DND-41 (cell line): ENCODE measurements around the gene ST6GALNAC3.

Source experiments
- EZH2 ChIP-seq: IDR thresholded peaks from 3 replicates; pipeline ENCODE4 v1.6.1; 2012; ENCODE audit warnings: borderline replicate concordance, low read depth, mild to moderate bottlenecking, moderate library complexity, low read length, inconsistent platforms; ENCODE audit not compliant: severe bottlenecking
- TF ChIP-seq, protein P1 (sequence below): IDR thresholded peaks from 2 replicates; pipeline ENCODE4 v1.5.1; 2012; ENCODE audit warnings: borderline replicate concordance, low read length, moderate library complexity, mild to moderate bottlenecking; ENCODE audit not compliant: poor library complexity, severe bottlenecking; ENCODE audit errors: extremely low read depth

DNA sequence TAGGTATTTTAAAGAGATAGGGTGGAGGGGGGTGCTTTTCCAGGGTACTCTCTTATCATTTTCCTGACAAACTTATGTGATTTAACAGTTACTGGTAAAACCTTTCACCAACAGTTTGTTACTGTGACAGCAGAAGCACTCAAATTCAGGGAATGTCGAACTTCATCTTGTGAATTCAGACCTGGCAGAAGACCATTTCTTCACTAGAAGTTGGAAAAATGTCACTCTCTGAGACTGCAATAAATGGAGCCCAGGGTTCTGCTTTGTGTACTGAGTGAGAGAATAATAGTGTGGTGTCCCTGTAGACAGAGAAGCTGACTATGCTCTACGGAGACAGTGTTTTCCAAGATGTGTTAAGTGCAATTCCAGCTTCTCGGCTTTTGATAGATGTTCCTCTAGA is 200.2 kb downstream of the ST6GALNAC3 start:
- TF ChIP-seq, protein P1, sequence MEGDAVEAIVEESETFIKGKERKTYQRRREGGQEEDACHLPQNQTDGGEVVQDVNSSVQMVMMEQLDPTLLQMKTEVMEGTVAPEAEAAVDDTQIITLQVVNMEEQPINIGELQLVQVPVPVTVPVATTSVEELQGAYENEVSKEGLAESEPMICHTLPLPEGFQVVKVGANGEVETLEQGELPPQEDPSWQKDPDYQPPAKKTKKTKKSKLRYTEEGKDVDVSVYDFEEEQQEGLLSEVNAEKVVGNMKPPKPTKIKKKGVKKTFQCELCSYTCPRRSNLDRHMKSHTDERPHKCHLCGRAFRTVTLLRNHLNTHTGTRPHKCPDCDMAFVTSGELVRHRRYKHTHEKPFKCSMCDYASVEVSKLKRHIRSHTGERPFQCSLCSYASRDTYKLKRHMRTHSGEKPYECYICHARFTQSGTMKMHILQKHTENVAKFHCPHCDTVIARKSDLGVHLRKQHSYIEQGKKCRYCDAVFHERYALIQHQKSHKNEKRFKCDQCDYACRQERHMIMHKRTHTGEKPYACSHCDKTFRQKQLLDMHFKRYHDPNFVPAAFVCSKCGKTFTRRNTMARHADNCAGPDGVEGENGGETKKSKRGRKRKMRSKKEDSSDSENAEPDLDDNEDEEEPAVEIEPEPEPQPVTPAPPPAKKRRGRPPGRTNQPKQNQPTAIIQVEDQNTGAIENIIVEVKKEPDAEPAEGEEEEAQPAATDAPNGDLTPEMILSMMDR = no peak
- TF ChIP-seq EZH2 = no peak
